ENCODE results near the gene ESPNL. TPM values are rescaled to one million over a fixed set of nuclear protein-coding genes. Genes with fewer than 3 reads are reported as not detected.
A peak's percentile ranks its signal among the peaks of the same experiment; 100 is the strongest.

Gene ESPNL
- total RNA-seq, 2 experiments from 2014 or later: 0.11 to 0.27 TPM

DNA sequence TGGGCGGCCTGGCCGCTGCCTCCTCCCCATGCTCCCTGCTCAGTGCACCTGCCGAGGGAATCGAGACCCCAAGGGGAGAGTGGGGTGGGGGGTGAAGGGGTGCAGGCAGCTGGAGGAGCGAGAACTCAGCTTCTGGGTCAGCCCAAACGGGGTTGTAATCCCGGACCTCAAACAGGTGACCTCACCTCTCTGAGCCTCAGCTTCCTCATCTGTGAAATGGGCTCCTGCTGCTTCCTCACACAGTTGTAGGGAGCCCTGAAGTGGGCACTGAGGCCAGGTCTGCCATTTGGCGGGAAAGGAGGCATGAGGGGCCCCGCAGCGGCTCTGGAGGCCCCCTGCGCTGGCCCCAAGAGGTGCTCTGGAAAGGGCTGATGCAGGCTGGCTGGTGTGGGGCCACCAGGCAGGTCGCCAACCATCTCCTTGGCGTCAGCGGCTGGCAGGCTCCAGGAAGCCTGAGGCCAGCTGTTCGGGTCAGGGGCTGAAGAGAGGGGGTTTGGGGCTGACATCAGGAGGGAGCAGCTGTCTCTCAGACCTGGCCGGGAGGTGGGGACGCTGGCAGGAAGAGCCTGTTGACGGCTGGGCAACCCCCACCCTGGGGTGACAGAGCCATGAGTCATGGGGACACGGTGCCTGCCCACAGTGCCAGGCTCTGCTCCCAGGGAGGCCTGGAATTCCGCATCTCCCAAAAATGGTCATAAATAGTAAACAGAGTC lies 43.3 kb downstream of the ESPNL start:
- Mint-ChIP-seq H3K4me1 (ENCODE audit: low read depth) (peaks cover 11% of the 10 kb centered on the region), H3K36me3 (ENCODE audit: low read depth) (no peaks in the 10 kb centered on the region), H3K27ac (no peak overlapping the region), H3K4me3 (no peak overlapping the region), H3K9me3 (no peaks in the 10 kb centered on the region), H3K27me3 (no peaks in the 10 kb centered on the region)
- ChIA-PET CTCF (no interaction called here), POLR2A (no interaction called here)
- DNase-seq (peak; percentile 42), ATAC-seq (peak; percentile 59)
- intact Hi-C loops (cut with micrococcal nuclease): no loop called here
- TF ChIP-seq, protein P1, sequence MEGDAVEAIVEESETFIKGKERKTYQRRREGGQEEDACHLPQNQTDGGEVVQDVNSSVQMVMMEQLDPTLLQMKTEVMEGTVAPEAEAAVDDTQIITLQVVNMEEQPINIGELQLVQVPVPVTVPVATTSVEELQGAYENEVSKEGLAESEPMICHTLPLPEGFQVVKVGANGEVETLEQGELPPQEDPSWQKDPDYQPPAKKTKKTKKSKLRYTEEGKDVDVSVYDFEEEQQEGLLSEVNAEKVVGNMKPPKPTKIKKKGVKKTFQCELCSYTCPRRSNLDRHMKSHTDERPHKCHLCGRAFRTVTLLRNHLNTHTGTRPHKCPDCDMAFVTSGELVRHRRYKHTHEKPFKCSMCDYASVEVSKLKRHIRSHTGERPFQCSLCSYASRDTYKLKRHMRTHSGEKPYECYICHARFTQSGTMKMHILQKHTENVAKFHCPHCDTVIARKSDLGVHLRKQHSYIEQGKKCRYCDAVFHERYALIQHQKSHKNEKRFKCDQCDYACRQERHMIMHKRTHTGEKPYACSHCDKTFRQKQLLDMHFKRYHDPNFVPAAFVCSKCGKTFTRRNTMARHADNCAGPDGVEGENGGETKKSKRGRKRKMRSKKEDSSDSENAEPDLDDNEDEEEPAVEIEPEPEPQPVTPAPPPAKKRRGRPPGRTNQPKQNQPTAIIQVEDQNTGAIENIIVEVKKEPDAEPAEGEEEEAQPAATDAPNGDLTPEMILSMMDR (IDR thresholded peaks at IDR 0.05): no peak

DNA sequence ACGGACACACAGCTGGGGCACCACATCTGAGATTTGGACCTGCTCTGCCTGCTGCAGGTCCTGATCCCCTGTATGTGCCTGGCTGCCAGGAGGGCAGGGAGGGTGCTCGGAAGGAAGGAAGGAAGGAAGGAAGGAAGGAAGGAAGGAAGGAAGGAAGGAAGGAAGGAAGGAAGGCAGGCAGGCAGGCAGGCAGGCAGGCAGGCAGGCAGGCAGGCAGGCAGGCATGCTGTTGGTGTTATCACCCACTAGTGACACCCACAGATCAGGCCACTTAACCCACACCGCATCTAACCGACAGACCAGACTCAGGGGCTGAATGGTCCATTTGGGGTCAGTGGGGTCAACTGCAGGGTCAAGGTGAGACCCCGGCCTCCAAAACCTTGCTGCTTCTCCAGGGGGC lies 44.1 kb downstream of the ESPNL start:
- H3K36me3 Mint-ChIP-seq (ENCODE audit: low read depth): no peaks in the 10 kb centered on the region
- H3K4me3 Mint-ChIP-seq: no peak overlapping the region
- H3K27ac Mint-ChIP-seq: no peak overlapping the region
- TF ChIP-seq, protein P1 (IDR thresholded peaks at IDR 0.05): no peak
- no peaks in the 10 kb centered on the region for H3K27me3 Mint-ChIP-seq
- CTCF ChIA-PET: no interaction called here
- no peaks in the 10 kb centered on the region for H3K9me3 Mint-ChIP-seq
- POLR2A ChIA-PET: no interaction called here
- intact Hi-C loops (cut with micrococcal nuclease): no loop called here
- ATAC-seq (no peak), DNase-seq (no peak)
- peaks cover 11% of the 10 kb centered on the region for H3K4me1 Mint-ChIP-seq (ENCODE audit: low read depth)

GRCh38 chr2:238145046-238145445 lies 44.9 kb downstream of the ESPNL start:
- Mint-ChIP-seq H3K36me3 (ENCODE audit: low read depth) (no peaks in the 10 kb centered on the region), H3K27ac (no peak overlapping the region), H3K4me1 (ENCODE audit: low read depth) (peaks cover 11% of the 10 kb centered on the region), H3K9me3 (no peaks in the 10 kb centered on the region), H3K27me3 (no peaks in the 10 kb centered on the region), H3K4me3 (no peak overlapping the region)
- DNase-seq (no peak), ATAC-seq (no peak)
- TF ChIP-seq, protein P1 (IDR thresholded peaks at IDR 0.05): no peak
- ChIA-PET CTCF (no interaction called here), POLR2A (no interaction called here)
- intact Hi-C loops (cut with micrococcal nuclease): no loop called here

GRCh38 chr2:238145851-238146250 lies 45.7 kb downstream of the ESPNL start:
- DNase-seq (no peak), ATAC-seq (no peak)
- Mint-ChIP-seq H3K27me3 (no peaks in the 10 kb centered on the region), H3K4me3 (no peak overlapping the region), H3K9me3 (no peaks in the 10 kb centered on the region), H3K4me1 (ENCODE audit: low read depth) (peaks cover 11% of the 10 kb centered on the region), H3K36me3 (ENCODE audit: low read depth) (no peaks in the 10 kb centered on the region), H3K27ac (no peak overlapping the region)
- ChIA-PET CTCF (no interaction called here), POLR2A (no interaction called here)
- intact Hi-C loops (cut with micrococcal nuclease): no loop called here
- TF ChIP-seq, protein P1 (IDR thresholded peaks at IDR 0.05): no peak

DNA sequence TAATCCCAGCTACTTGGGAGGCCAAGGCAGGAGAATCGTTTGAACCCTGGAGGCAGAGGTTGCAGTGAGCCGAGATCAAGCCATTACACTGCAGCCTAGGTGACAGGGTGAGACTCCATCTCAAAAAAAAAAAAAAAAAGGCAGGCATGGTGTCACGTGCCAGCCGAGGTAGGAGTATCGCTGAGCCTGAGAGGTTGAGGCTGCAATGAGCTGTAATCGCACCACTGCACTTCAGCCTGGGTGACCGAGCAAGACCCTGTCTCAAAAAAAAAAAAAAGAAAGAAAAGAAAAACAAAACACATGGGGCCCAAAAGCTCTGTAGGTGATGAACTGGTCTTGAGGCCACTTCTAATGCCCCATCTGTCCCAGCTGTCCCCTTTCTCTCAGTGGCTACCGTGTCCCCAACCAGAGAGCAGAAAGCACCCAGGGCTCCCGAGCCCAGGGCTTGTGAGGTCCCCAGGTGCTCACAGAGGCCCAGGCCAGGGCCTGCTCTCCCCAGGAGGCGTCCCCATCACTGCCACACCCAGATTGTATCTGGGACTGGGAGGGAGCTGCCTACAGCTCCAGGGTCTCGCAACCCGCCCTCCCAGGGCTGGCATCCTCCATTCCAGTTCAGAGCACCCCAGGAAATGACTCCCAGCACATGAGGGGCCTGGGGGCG lies 46.9 kb downstream of the ESPNL start:
- TF ChIP-seq, protein P1 (IDR thresholded peaks at IDR 0.05): no peak
- Mint-ChIP-seq H3K9me3 (no peaks in the 10 kb centered on the region), H3K27ac (no peak overlapping the region), H3K4me3 (no peak overlapping the region), H3K4me1 (ENCODE audit: low read depth) (peaks cover 5% of the 10 kb centered on the region), H3K27me3 (no peaks in the 10 kb centered on the region), H3K36me3 (ENCODE audit: low read depth) (no peaks in the 10 kb centered on the region)
- ChIA-PET POLR2A (interaction anchor here (0.5 to 0.7 kb wide), 2 partner anchors 404 to 415 kb away, joined by 3 read pairs; no protein-coding TSS in a partner anchor), CTCF (interaction anchor here (1.0 kb wide), 1 partner anchor 15 kb away, joined by 4 read pairs; no protein-coding TSS in a partner anchor)
- ATAC-seq (no peak), DNase-seq (no peak)
- intact Hi-C loops (cut with micrococcal nuclease): no loop called here
